SH-SY5Y (cell line): ENCODE results near the gene PRSS12.

Source experiments
- GATA2 ChIP-seq: IDR thresholded peaks from 2 replicates; pipeline ENCODE4 v1.6.1; 2011; ENCODE audit warnings: mild to moderate bottlenecking, low read depth, low read length
- GATA3 ChIP-seq: IDR thresholded peaks from 2 replicates; pipeline ENCODE4 v1.6.1; 2011; ENCODE audit warnings: low read depth, mild to moderate bottlenecking, low read length, moderate library complexity

DNA sequence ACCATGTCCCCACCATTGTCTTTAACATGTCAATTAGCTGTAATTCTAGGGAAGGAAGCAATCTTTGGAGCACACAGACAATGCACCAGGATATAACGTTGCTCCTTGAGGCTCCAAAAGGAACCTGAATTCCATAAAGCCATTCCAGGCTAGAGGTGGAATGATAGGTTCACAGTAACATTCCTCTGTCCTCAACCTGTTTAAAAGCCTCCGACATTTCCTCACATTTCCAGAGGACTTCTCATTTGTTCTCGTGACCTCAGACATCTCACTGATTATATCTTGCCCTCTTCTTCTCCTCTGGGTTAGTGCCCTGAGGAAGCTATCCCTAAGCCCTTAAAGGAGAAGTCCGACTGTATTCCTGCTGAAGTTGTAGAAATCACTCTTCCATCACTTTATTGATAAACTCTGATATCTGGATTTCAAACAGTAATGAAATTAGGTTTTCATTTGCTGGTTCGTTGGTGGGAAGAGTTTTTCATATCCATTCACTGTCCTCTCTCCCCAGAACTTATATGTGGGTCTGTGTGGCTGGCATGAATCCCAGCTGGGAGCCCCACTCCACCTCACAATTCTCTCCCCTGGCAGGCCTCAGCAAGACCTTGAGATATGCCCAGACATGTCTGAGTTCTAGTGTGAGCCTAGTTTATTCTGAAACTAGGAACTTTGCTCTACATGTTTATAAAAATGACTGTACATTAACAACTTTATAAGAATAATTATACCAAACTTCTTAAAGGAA lies 44.2 kb upstream of the PRSS12 start:
- TF ChIP-seq GATA2 (no peak), GATA3 (no peak)
